Endothelial cell of umbilical vein (primary cell): ENCODE results near the gene AQP2. TPM values are rescaled to one million over a fixed set of nuclear protein-coding genes. Genes with fewer than 3 reads are reported as not detected.

Experiments
- BruUV-seq: library from RNA; stranded (reverse); fragments of 400-500 nt; replicated peaks from 2 replicates; lab custom pipeline; 2021; lab: Mats Ljungman, UMichigan
- CTCF ChIA-PET: fragments of 300-600, 350-600 bp; sonication (Branson Sonifier 250); formaldehyde crosslinking; loops from one replicate; lab custom pipeline; 2021; ENCODE audit warnings: antibody characterized with exemption, inconsistent platforms; lab: Charles Lee
- POLR2A ChIA-PET: fragments of 300-600, 350-600 bp; sonication (Branson Sonifier 250); formaldehyde crosslinking; loops from one replicate; lab custom pipeline; 2021; ENCODE audit warnings: antibody characterized with exemption, inconsistent platforms; lab: Charles Lee
- DNase-seq: peaks from one replicate; pipeline ENCODE4 v3.0.0-alpha.2; 2011; ENCODE audit warnings: low read depth, low spot score
- FAIRE-seq: peaks from 2 replicates; lab custom pipeline; 2011; peaks lifted over from hg19 to GRCh38; lab: Jason Lieb, UNC
- H2AFZ ChIP-seq: 2 replicates; pipeline ENCODE4 v1.6.0; 2012; ENCODE audit warnings: low read depth, low read length, control low read depth, inconsistent platforms
- H3K27ac ChIP-seq: 2 replicates; pipeline ENCODE4 v1.5.1; 2011; ENCODE audit warnings: low read depth, mild to moderate bottlenecking, control low read depth, low read length, moderate library complexity; ENCODE audit not compliant: insufficient read depth
- H3K27me3 ChIP-seq, 2 experiments: 2 replicates each; pipeline versions ENCODE4 v1.6.0 to v1.6.1; 2011; ENCODE audit warnings: low read length in 2 of 2, mixed read lengths in 1 of 2; ENCODE audit not compliant: control insufficient read depth in 2 of 2, insufficient read depth in 2 of 2
- H3K36me3 ChIP-seq, 2 experiments: 2 replicates in 1 of 2; 3 replicates in 1 of 2; pipeline ENCODE4 v1.5.1; 2011; ENCODE audit warnings: low read length in 2 of 2, mild to moderate bottlenecking in 1 of 2, moderate library complexity in 1 of 2; ENCODE audit not compliant: control insufficient read depth in 2 of 2, insufficient read depth in 2 of 2; ENCODE audit errors: extremely low read depth in 1 of 2
- H3K4me1 ChIP-seq: 3 replicates; pipeline ENCODE4 v1.5.1; 2011; ENCODE audit warnings: mild to moderate bottlenecking, low read length; ENCODE audit not compliant: control insufficient read depth, insufficient read depth; ENCODE audit errors: extremely low read depth
- H3K4me2 ChIP-seq: 2 replicates; pipeline ENCODE4 v1.6.1; 2011; ENCODE audit warnings: low read length, control low read depth, mixed read lengths; ENCODE audit not compliant: insufficient read depth
- H3K4me3 ChIP-seq, 3 experiments: fragments of 200-600 bp in 1 of 3; sonication (generic), shearing (Covaris generic) in 1 of 3; replicated peaks in 1 of 3; 2 replicates each; pipeline ENCODE4 v1.5.1; 2011 to 2016; ENCODE audit warnings: control low read depth in 3 of 3, low read length in 3 of 3, mild to moderate bottlenecking in 2 of 3, inconsistent platforms in 1 of 3, low read depth in 1 of 3, moderate library complexity in 1 of 3; ENCODE audit not compliant: insufficient read depth in 1 of 3
- H3K79me2 ChIP-seq: 2 replicates; pipeline ENCODE4 v1.6.0; 2012; ENCODE audit warnings: low read length, inconsistent platforms; ENCODE audit not compliant: control insufficient read depth, insufficient read depth
- H3K9ac ChIP-seq: replicated peaks from 2 replicates; pipeline ENCODE3; 2011; ENCODE audit warnings: low read length, control low read depth; ENCODE audit not compliant: insufficient read depth; ENCODE audit errors: extremely low read depth
- H3K9me1 ChIP-seq: replicated peaks from 3 replicates; pipeline ENCODE4 v1.6.0; 2011; ENCODE audit warnings: mild to moderate bottlenecking, low read length; ENCODE audit not compliant: control insufficient read depth, insufficient read depth; ENCODE audit errors: extremely low read depth
- H3K9me3 ChIP-seq: replicated peaks from 2 replicates; pipeline ENCODE4 v1.5.1; 2012; ENCODE audit warnings: low read length, inconsistent platforms; ENCODE audit not compliant: control insufficient read depth, insufficient read depth
- H4K20me1 ChIP-seq: replicated peaks from 2 replicates; pipeline ENCODE3; 2011; ENCODE audit warnings: mild to moderate bottlenecking, low read length; ENCODE audit not compliant: control insufficient read depth, insufficient read depth; ENCODE audit errors: extremely low read depth
- EZH2 ChIP-seq: IDR thresholded peaks from 2 replicates; pipeline ENCODE4 v1.6.1; 2012; ENCODE audit warnings: borderline replicate concordance, low read depth, mild to moderate bottlenecking, moderate library complexity, low read length, inconsistent platforms; ENCODE audit not compliant: severe bottlenecking
- FOS ChIP-seq: IDR thresholded peaks from 2 replicates; pipeline ENCODE4 v1.6.1; 2011; ENCODE audit warnings: mild to moderate bottlenecking, low read length, moderate library complexity, borderline replicate concordance; ENCODE audit not compliant: insufficient read depth
- GATA2 ChIP-seq: IDR thresholded peaks from 2 replicates; pipeline ENCODE4 v1.7.0; 2011; ENCODE audit warnings: low read depth, mild to moderate bottlenecking, moderate library complexity, mixed read lengths, low read length; ENCODE audit not compliant: insufficient read length, insufficient read depth
- JUN ChIP-seq: IDR thresholded peaks from 2 replicates; pipeline ENCODE4 v1.6.1; 2011; ENCODE audit warnings: borderline replicate concordance, low read depth; ENCODE audit not compliant: insufficient read length, insufficient read depth
- MYC ChIP-seq: IDR thresholded peaks from one replicate; pipeline ENCODE4 v1.6.1; 2011; ENCODE audit warnings: mild to moderate bottlenecking, low read depth, low read length
- POLR2A ChIP-seq: IDR thresholded peaks from 2 replicates; pipeline ENCODE4 v1.6.1; 2012; ENCODE audit warnings: low read depth, mild to moderate bottlenecking, control low read depth, low read length
- POLR2AphosphoS5 ChIP-seq: IDR thresholded peaks from 2 replicates; pipeline ENCODE4 v1.6.1; 2012; ENCODE audit warnings: low read depth, mild to moderate bottlenecking, control low read depth, low read length, moderate library complexity; ENCODE audit not compliant: insufficient read depth
- dilution Hi-C: fragments of 300-500 bp; cut with MboI; formaldehyde crosslinking; loops from one replicate; pipeline ENCODE4 v1.15.0; 2019; ENCODE audit warnings: low sequenced_read_pairs; ENCODE audit not compliant: extremely low pct_ligation_motif_present
- intact Hi-C: fragments of 100-400 bp; cut with micrococcal nuclease; formaldehyde crosslinking; loops from one replicate; pipeline ENCODE4 v1.10.0; 2022
- polyA plus RNA-seq, 4 experiments: library from polyadenylated mRNA; depleted of rRNA in 3 of 4; stranded (reverse) in 3 of 4; unstranded in 1 of 4; fragments of >200 nt; gene quantifications; 2 replicates each; pipeline versions ENCODE4 v1.2.1 to v1.2.3, GENCODE V29; 2011 to 2012; ENCODE audit warnings: missing spikeins in 1 of 4
- total RNA-seq: library from RNA; stranded (reverse); gene quantifications from 2 replicates; pipeline ENCODE4 v1.2.3, GENCODE V29; 2021
- TF ChIP-seq, protein P1 (sequence below): IDR thresholded peaks from 2 replicates; pipeline ENCODE4 v1.6.1; 2011; ENCODE audit not compliant: insufficient read depth, insufficient read length
- TF ChIP-seq, protein P2 (sequence below), 2 donors: IDR thresholded peaks; 1 replicate in 1 of 2; 2 replicates in 1 of 2; pipeline ENCODE4 v1.5.1; 2011; ENCODE audit warnings: low read length in 2 of 2, mild to moderate bottlenecking in 2 of 2, moderate library complexity in 2 of 2, control low read depth in 1 of 2, inconsistent platforms in 1 of 2, low read depth in 1 of 2; ENCODE audit not compliant: insufficient read depth in 1 of 2; ENCODE audit errors: extremely low read depth in 1 of 2

The AQP2 gene
- total and polyA plus RNA-seq, 2 donors (not counting 3 experiments of a cell fraction or from before 2014, with no cell fraction given), result not detected

DNA sequence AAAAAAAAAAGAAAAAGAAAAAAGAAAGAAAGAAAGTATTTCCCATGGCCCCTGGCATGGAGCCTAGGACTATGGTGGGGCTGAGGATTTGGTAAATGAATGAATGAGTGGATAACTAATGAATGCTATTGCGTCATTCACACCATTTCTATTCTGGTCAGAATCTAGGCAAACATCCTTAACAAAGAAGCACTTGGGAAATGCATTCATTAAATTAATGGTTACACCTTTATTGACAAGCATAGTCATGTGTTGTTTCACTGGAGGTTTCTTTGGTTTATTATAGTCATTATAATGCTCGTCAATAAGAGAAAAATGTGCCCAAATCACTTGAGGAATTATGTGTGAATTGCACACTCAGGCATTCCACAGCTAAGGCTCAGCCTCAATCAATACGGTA is 13.6 kb upstream of the AQP2 start:
- dilution Hi-C loops, result no loop called here
- Histone ChIP-seq H3K4me3 (no peak overlapping the region), H3K9me1 (no peaks in the 10 kb centered on the region), H3K4me2 (no peak overlapping the region), H3K79me2 (no peaks in the 10 kb centered on the region), H3K9ac (no peak overlapping the region), H3K4me1 (no peaks in the 10 kb centered on the region), H4K20me1 (no peaks in the 10 kb centered on the region), H2AFZ (no peak overlapping the region), H3K9me3 (no peaks in the 10 kb centered on the region), H3K27me3 (no peaks in the 10 kb centered on the region), H3K27ac (no peak overlapping the region), H3K36me3 (no peaks in the 10 kb centered on the region)
- TF ChIP-seq POLR2A (no peak), GATA2 (no peak), MYC (no peak), JUN (no peak), FOS (no peak), EZH2 (no peak), POLR2AphosphoS5 (no peak)
- TF ChIP-seq, protein P1, sequence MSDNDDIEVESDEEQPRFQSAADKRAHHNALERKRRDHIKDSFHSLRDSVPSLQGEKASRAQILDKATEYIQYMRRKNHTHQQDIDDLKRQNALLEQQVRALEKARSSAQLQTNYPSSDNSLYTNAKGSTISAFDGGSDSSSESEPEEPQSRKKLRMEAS, result no peak
- TF ChIP-seq, protein P2, sequence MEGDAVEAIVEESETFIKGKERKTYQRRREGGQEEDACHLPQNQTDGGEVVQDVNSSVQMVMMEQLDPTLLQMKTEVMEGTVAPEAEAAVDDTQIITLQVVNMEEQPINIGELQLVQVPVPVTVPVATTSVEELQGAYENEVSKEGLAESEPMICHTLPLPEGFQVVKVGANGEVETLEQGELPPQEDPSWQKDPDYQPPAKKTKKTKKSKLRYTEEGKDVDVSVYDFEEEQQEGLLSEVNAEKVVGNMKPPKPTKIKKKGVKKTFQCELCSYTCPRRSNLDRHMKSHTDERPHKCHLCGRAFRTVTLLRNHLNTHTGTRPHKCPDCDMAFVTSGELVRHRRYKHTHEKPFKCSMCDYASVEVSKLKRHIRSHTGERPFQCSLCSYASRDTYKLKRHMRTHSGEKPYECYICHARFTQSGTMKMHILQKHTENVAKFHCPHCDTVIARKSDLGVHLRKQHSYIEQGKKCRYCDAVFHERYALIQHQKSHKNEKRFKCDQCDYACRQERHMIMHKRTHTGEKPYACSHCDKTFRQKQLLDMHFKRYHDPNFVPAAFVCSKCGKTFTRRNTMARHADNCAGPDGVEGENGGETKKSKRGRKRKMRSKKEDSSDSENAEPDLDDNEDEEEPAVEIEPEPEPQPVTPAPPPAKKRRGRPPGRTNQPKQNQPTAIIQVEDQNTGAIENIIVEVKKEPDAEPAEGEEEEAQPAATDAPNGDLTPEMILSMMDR (IDR thresholded peaks at IDR 0.05; ENCODE audit: extremely low read depth in 1 of 2, insufficient read depth in 1 of 2, low read depth in 1 of 2, low read length in 2 of 2), result no peak
- CTCF ChIA-PET, result interaction anchor here (0.7 to 1.7 kb wide), 3 partner anchors 9 to 68 kb away, joined by 3 to 10 read pairs (median 6); no protein-coding TSS in a partner anchor
- no peak for FAIRE-seq
- intact Hi-C loops, result no loop called here
- BruUV-seq, result no TSS peak
- DNase-seq, result no peak
- POLR2A ChIA-PET, result interaction anchor here (1.1 kb wide), 1 partner anchor 15 kb away, joined by 3 read pairs; no protein-coding TSS in a partner anchor
